Activated T-cell treated with anti-CD3 and anti-CD28 coated beads, Interleukin-2, amount 50 U/mL, for 4 hours (primary cell): ENCODE data around the gene TTYH2. TPM values are rescaled to one million over a fixed set of nuclear protein-coding genes. Genes with fewer than 3 reads are reported as not detected.

Source experiments
- ATAC-seq, 2 donors: fragments of 200-7000 bp; cut with Tn5 transposase; one replicate each; pipeline ENCODE4 v1.10.0; 2021
- DNase-seq: peaks from one replicate; pipeline ENCODE4 v3.0.0-alpha.2; 2020
- H3K27me3 Mint-ChIP-seq: one replicate; pipeline ENCODE4 v1.8.0; 2021; ENCODE audit warnings: low read depth, mixed read lengths
- H3K36me3 Mint-ChIP-seq: one replicate; pipeline ENCODE4 v1.8.0; 2022; ENCODE audit warnings: mixed read lengths; ENCODE audit not compliant: insufficient read depth
- H3K4me1 Mint-ChIP-seq: one replicate; pipeline ENCODE4 v1.8.0; 2021; ENCODE audit warnings: low read depth, mixed read lengths
- H3K4me3 Mint-ChIP-seq: one replicate; pipeline ENCODE4 v1.8.0; 2021; ENCODE audit warnings: mild to moderate bottlenecking, moderate library complexity, mixed read lengths
- H3K9me3 Mint-ChIP-seq: one replicate; pipeline ENCODE4 v1.8.0; 2021; ENCODE audit warnings: mixed read lengths
- total RNA-seq, 3 donors: library from RNA; stranded (reverse); gene quantifications; one replicate each; pipeline ENCODE4 v1.2.1, GENCODE V29; 2021

TTYH2 gene
- total RNA-seq, 3 donors from 2014 or later: 2.0 to 4.5 (median 3.5) TPM

- ATAC-seq (peak; percentile 72 to 78), DNase-seq (peak; percentile 26)
- Mint-ChIP-seq H3K27me3 (no peaks in the 10 kb centered on the region), H3K9me3 (no peaks in the 10 kb centered on the region), H3K36me3 (no peaks in the 10 kb centered on the region), H3K4me3 (no peak overlapping the region), H3K4me1 (peaks cover 52% of the 10 kb centered on the region)
These were observed 69.4 kb downstream of the TTYH2 start for GRCh38 chr17:74282587-74283370.

- Mint-ChIP-seq H3K4me3 (no peak overlapping the region), H3K9me3 (no peaks in the 10 kb centered on the region), H3K36me3 (no peaks in the 10 kb centered on the region), H3K27me3 (no peaks in the 10 kb centered on the region), H3K4me1 (peaks cover 51% of the 10 kb centered on the region)
- DNase-seq (no peak), ATAC-seq (no peak)
These were observed 70.0 kb downstream of the TTYH2 start for GRCh38 chr17:74283371-74283673.

- H3K4me3 Mint-ChIP-seq: no peak overlapping the region
- DNase-seq (no peak), ATAC-seq (no peak)
- no peaks in the 10 kb centered on the region for H3K27me3 Mint-ChIP-seq
- no peaks in the 10 kb centered on the region for H3K9me3 Mint-ChIP-seq
- peaks cover 39% of the 10 kb centered on the region for H3K4me1 Mint-ChIP-seq
- H3K36me3 Mint-ChIP-seq: no peaks in the 10 kb centered on the region
These were observed 73.7 kb downstream of the TTYH2 start for GRCh38 chr17:74287031-74287602.

- H3K9me3 Mint-ChIP-seq: no peaks in the 10 kb centered on the region
- DNase-seq (no peak), ATAC-seq (peak; percentile 80 to 88)
- H3K4me3 Mint-ChIP-seq: no peak overlapping the region
- no peaks in the 10 kb centered on the region for H3K27me3 Mint-ChIP-seq
- peaks cover 25% of the 10 kb centered on the region for H3K4me1 Mint-ChIP-seq
- H3K36me3 Mint-ChIP-seq: no peaks in the 10 kb centered on the region
These were observed 75.4 kb downstream of the TTYH2 start for GRCh38 chr17:74288785-74289184.

GRCh38 chr17:74289688-74290087 is 76.3 kb downstream of the TTYH2 start:
- Mint-ChIP-seq H3K4me1 (peaks cover 18% of the 10 kb centered on the region), H3K27me3 (no peaks in the 10 kb centered on the region), H3K36me3 (no peaks in the 10 kb centered on the region), H3K4me3 (no peak overlapping the region), H3K9me3 (no peaks in the 10 kb centered on the region)
- ATAC-seq (no peak), DNase-seq (no peak)

GRCh38 chr17:74290340-74290739 is 77.0 kb downstream of the TTYH2 start:
- no peak for DNase-seq

GRCh38 chr17:74292495-74292894 is 79.1 kb downstream of the TTYH2 start:
- Mint-ChIP-seq H3K36me3 (no peaks in the 10 kb centered on the region), H3K4me3 (no peak overlapping the region), H3K4me1 (peaks cover 24% of the 10 kb centered on the region), H3K27me3 (no peaks in the 10 kb centered on the region), H3K9me3 (no peaks in the 10 kb centered on the region)
- DNase-seq (no peak), ATAC-seq (no peak)

More at GRCh38 chr17:74290340-74290739, 77.0 kb downstream of the TTYH2 start:
- no peaks in the 10 kb centered on the region for H3K27me3 Mint-ChIP-seq
- no peaks in the 10 kb centered on the region for H3K36me3 Mint-ChIP-seq
- no peaks in the 10 kb centered on the region for H3K9me3 Mint-ChIP-seq
- no peak overlapping the region for H3K4me3 Mint-ChIP-seq
- ATAC-seq: no peak
- peaks cover 13% of the 10 kb centered on the region for H3K4me1 Mint-ChIP-seq

- no peaks in the 10 kb centered on the region for H3K36me3 Mint-ChIP-seq
- no peaks in the 10 kb centered on the region for H3K9me3 Mint-ChIP-seq
- ATAC-seq (no peak), DNase-seq (no peak)
- peaks cover 18% of the 10 kb centered on the region for H3K4me1 Mint-ChIP-seq
- no peaks in the 10 kb centered on the region for H3K27me3 Mint-ChIP-seq
- H3K4me3 Mint-ChIP-seq: no peak overlapping the region
These were observed 82.5 kb downstream of the TTYH2 start for GRCh38 chr17:74295625-74296547.

- Mint-ChIP-seq H3K4me1 (peaks cover 20% of the 10 kb centered on the region), H3K4me3 (no peak overlapping the region), H3K27me3 (no peaks in the 10 kb centered on the region), H3K9me3 (no peaks in the 10 kb centered on the region), H3K36me3 (no peaks in the 10 kb centered on the region)
- DNase-seq (no peak), ATAC-seq (no peak)
These were observed 83.2 kb downstream of the TTYH2 start for GRCh38 chr17:74296548-74296936.

- no peaks in the 10 kb centered on the region for H3K9me3 Mint-ChIP-seq
- no peaks in the 10 kb centered on the region for H3K36me3 Mint-ChIP-seq
- peaks cover 20% of the 10 kb centered on the region for H3K4me1 Mint-ChIP-seq
- peak; percentile 94 to 95 for ATAC-seq
- DNase-seq: no peak
- no peak overlapping the region for H3K4me3 Mint-ChIP-seq
- H3K27me3 Mint-ChIP-seq: no peaks in the 10 kb centered on the region
These were observed 84.6 kb downstream of the TTYH2 start for GRCh38 chr17:74297941-74298340.

- no peak for ATAC-seq
- Mint-ChIP-seq H3K4me3 (no peak overlapping the region), H3K4me1 (peaks cover 20% of the 10 kb centered on the region), H3K9me3 (no peaks in the 10 kb centered on the region), H3K27me3 (no peaks in the 10 kb centered on the region), H3K36me3 (no peaks in the 10 kb centered on the region)
- DNase-seq: no peak
These were observed 85.4 kb downstream of the TTYH2 start for GRCh38 chr17:74298778-74299177.

GRCh38 chr17:74299226-74300009 is 86.0 kb downstream of the TTYH2 start:
- Mint-ChIP-seq H3K4me3 (no peak overlapping the region), H3K4me1 (peaks cover 20% of the 10 kb centered on the region), H3K36me3 (no peaks in the 10 kb centered on the region), H3K9me3 (no peaks in the 10 kb centered on the region), H3K27me3 (no peaks in the 10 kb centered on the region)
- ATAC-seq (no peak), DNase-seq (no peak)

GRCh38 chr17:74303305-74303704 is 89.9 kb downstream of the TTYH2 start:
- DNase-seq (no peak), ATAC-seq (no peak)
- Mint-ChIP-seq H3K4me1 (peaks cover 9% of the 10 kb centered on the region), H3K36me3 (peaks cover 2% of the 10 kb centered on the region), H3K4me3 (no peak overlapping the region), H3K27me3 (no peaks in the 10 kb centered on the region), H3K9me3 (no peaks in the 10 kb centered on the region)

GRCh38 chr17:74304184-74304583 is 90.8 kb downstream of the TTYH2 start:
- Mint-ChIP-seq H3K4me3 (no peak overlapping the region), H3K27me3 (no peaks in the 10 kb centered on the region), H3K36me3 (peaks cover 2% of the 10 kb centered on the region), H3K9me3 (no peaks in the 10 kb centered on the region), H3K4me1 (peaks cover 9% of the 10 kb centered on the region)
- DNase-seq (no peak), ATAC-seq (no peak)
